ENCODE data around the gene PYGO1.
"Not testable (repeated sequence)": the region's sequence is repeated elsewhere in the genome, so short reads cannot be mapped to it uniquely, and the experiment has no call there.

Gene PYGO1

DNA sequence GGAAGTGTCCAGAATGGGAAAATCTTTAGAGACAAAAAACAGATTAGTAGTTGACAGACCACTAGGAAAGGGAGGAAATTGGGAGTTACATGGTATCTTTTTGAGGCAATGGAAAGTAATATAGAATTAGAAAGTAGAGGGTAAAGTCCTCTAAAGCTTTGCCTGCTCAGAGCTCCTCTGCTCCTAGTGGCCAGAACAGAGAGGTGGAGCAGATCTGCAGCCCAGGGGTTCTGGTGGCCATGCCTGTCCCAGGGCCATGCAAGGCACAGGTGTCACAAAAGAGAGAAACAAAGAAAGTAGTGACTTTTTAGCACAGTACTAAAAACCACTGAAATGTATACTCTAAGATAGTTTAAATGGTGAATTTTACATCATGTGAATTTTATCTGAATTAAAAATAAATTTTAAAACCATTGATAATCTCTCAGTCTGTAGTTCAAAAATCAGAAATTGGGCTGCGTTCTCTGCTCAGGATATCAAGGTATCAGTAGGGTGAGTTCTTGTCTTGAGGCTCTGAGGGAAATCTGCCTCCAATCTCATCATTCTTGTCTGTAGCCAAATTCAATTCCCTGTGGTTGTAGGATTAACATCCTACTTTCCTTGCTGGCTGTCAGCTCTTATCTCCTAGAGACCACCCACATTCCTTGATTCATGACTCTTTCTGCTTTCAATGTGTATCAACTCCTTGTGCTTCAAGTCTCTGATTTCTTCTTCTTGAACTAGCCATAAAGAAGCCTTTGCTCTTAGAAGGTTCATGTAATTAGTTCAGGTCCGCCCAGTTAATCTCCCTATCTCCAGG, 23.6 kb downstream of the PYGO1 start:
- no peak for DNase-seq (ENCODE audit: low read depth in 3 of 3, low spot score in 1 of 3)

DNA sequence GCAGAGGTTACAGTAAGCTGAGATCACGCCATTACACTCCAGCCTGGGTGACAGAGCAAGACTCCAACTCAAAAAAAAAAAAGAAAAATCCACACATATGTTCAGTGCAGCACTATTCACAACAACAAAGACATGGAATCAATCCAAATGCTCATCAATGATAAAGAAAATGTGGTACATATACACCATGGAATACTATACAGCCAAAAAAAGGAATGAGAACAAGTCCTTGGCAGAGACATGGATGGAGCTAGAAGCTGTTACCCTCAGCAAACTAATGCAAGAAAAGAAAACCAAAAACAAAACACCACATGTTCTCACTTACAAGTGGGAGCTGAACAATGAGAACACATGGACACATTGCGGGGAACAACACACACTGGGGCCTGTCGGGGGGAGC, 25.5 kb downstream of the PYGO1 start:
- DNase-seq (ENCODE audit: low read depth in 3 of 3, low spot score in 1 of 3): no peak

DNA sequence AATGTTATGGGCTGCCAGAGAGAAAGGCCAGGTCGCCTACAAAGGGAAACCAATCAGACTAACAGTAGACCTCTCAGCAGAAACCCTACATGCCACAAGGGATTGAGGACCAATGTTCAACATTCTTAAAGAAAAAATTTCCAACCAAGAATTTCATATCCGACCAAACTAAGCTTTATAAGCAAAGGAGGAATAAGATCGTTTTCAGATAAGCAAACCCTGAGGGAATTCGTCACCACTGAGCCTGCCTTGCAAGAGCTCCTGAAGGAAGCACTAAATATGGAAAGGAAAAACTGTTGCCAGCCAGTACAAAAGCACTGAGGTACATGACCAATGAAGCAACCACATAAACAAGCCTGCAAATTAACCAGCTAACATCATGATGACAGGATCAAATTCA, 33.1 kb downstream of the PYGO1 start:
- DNase-seq (ENCODE audit: low read depth in 3 of 3, low spot score in 1 of 3): no peak

DNA sequence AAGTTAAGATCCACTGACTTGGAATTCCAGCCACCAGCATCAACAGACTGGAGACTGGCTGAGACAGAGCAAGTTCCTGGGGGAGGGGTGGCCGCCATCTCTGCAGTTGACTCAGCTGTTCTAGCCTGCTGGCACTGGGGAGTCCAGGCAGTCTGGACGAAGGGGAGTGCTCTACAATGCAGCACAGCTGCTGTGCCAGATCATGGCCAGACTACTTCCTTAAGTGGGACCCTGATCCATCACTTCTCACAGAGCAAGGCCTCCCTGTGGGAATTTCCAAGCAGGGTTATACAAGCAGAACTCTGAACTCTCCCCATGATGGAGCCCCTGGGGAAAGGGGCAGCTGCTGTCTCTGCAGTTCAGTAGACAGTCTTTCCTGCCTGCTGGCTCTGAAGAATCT, 35.2 kb downstream of the PYGO1 start:
- DNase-seq (ENCODE audit: low read depth in 3 of 3, low spot score in 1 of 3): no peak

DNA sequence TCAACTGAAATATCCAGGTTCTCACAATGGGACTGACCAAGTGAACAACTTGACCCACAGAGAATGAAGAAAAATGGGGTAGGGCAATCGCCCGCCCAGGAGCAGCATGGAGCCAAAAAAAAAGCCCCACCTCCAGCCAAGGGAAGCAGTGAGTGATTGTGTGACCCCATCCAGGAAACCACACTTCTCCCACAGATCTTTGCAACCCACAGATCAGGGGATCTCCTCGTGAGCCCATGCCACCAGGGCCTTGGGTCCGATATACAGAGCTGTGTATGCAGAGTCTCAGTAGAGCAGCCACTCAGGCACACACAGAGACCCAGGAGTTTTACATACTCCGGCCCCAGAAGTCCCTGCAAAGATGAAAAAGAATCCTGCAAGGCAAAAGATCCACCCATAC, 35.7 kb downstream of the PYGO1 start:
- DNase-seq (ENCODE audit: low read depth in 3 of 3, low spot score in 1 of 3): no peak

DNA sequence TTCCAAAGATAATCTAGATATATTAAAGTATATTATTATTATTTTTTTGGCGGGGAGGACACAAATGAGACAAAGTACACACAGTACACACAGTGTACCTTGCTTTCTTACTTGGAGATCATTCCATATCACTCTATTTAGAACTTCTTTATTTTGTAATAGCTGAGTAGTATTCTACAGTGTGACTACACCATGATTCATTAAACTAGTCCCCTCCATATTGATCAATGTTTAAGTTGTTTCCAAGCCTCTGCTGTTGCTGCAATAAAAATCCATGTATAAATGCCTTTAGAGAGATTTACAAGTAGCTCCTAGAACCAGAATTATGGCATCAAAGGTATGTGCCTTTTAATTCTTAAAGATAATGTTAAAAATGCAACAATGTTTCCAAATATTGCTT, 38.8 kb downstream of the PYGO1 start:
- no peak for DNase-seq (ENCODE audit: low read depth in 3 of 3, low spot score in 1 of 3)

DNA sequence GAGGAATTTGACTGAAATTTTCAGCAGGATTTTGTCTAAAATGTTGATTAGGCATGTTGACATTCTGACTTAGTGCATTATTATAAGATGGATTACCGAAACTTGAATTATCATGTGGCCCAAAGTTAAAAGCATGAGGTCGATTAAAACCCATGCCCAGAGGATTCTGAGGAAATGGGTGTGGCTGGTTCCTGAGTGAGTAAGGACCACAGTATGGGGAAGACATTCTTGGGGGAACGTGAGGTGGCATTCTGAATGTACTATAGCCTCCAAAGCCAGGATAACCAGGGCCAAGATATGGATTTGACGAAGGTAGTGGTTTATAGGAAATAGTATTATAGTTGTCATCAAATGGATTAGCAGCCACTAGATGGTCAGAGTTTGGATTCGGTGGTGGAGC, 41.4 kb downstream of the PYGO1 start:
- no peak for DNase-seq (ENCODE audit: low read depth in 3 of 3, low spot score in 1 of 3)

DNA sequence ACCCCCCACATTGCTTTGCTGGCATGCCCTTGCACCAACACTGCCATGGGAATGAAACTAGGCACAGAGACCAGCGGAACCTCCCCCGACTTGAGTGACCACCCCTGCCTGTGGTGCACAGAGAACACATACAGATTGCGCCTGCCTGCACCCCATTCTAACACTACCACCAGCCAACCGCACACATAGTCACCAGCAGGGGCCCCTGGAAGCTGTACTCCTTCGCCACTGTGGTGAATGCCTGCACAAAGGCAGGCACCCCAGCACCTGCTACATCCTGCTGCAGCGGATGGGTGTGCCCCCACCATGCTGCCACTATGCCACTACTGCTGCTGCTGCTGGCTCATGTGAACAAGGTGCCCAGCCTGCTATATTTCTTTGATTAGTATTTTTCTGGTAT, 52.7 kb downstream of the PYGO1 start:
- no peak for DNase-seq (ENCODE audit: low read depth in 3 of 3, low spot score in 1 of 3)

DNA sequence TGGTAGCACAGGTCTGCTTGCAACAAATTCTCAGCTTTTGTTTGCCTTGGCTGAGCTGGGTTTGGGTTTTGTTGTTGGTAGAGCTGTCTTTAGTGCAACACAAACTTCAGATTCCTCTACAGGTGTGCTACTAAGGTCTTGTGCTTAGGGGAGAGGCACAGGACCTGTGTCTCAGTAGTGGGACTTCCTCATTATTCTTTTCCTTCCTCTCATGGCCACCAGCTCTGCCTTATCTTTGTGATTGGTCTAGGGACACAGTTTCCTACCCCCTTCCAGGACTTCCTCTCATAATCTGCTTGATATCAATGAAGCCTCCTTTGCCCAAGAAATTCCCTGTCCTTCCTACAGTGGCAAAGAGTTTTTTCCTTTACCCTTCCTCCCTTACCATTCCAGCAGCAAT, 55.2 kb downstream of the PYGO1 start:
- DNase-seq (ENCODE audit: low read depth in 3 of 3, low spot score in 1 of 3): no peak

DNA sequence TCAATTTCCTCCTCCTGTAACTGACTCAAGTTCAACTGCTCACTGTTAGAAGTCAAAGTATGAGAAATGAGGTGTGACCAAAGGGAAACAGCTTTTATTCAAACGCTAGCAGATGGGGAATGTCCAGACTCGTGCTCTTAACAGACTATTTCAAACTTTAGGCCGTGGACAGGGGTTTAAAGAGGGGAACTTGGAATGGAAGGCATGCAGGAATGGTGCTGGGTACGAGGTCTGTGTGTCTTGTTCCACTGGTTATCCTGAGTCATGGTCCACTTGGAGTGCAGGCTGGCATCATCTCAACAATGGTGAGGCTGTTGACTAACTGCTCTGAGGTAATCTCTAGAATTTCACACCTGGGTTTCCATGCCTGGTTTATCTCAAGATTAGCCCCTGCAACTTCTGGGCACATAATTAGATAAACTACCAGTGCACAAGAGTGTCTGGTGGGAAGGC, 57.3 kb downstream of the PYGO1 start:
- no peak for DNase-seq (ENCODE audit: low read depth in 3 of 3, low spot score in 1 of 3)

DNA sequence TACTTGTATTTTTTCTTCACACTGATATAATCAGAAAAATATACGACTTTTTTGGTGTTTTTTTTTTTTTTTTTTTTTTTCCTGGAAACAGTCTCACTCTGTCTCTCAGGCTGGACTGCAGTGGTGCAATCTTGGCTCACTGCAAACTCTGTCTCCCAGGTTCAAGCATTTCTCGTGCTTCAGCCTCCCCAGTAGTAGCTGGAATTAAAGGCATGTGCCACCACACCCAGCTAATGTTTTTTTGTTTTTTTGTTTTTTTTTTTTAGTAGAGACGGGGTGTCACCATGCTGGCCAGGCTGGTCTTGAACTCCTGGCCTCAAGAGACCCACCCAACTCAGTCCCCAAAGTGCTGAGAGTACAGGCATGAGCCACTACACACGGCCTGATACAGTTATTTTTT, 59.3 kb downstream of the PYGO1 start:
- no peak for DNase-seq (ENCODE audit: low read depth in 3 of 3, low spot score in 1 of 3)

DNA sequence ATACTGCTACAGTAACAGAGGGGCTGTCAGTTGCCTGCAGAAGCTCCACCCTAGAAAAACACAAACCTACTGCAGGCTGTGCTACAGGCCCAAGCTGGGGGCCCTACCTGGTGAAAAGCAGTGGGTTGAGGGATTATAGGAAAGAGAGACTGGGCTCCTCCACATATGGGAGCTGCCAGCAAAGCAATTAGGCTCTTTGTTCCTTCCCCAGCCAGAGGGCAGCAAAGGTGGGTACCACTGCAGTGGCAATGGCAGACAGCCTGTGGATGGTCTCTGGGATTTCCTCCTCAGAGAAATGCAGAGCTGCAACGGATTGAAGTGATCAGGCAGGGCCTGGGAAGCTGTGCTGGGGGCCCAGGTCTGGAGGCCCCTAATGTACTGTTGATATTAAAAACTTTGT, 61.0 kb downstream of the PYGO1 start:
- no peak for DNase-seq (ENCODE audit: low read depth in 3 of 3, low spot score in 1 of 3)

DNA sequence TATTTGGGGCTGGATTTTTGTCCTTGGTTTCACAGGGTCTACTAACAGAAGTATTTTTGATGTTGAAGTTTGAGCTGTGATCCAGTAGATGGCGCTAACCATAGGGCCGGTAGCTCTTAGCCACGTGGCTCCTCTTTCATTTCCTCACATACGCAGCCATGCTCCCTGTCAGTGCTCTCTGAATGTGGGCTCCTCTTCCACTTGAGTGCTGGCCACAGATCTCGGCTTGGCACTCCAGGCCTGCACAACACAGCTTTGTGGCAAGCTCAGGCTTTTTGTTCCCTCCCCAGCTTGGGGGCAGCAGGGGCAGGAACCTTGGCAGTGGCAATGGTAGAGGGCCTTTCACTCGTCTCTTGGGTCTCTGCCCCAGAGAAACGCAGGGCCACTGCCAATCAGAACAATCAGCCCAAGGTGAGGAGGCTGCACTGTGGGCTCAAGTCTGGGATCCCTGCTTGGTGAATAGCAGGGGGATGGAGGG, 61.5 kb downstream of the PYGO1 start:
- DNase-seq (ENCODE audit: low read depth in 3 of 3, low spot score in 1 of 3): no peak

DNA sequence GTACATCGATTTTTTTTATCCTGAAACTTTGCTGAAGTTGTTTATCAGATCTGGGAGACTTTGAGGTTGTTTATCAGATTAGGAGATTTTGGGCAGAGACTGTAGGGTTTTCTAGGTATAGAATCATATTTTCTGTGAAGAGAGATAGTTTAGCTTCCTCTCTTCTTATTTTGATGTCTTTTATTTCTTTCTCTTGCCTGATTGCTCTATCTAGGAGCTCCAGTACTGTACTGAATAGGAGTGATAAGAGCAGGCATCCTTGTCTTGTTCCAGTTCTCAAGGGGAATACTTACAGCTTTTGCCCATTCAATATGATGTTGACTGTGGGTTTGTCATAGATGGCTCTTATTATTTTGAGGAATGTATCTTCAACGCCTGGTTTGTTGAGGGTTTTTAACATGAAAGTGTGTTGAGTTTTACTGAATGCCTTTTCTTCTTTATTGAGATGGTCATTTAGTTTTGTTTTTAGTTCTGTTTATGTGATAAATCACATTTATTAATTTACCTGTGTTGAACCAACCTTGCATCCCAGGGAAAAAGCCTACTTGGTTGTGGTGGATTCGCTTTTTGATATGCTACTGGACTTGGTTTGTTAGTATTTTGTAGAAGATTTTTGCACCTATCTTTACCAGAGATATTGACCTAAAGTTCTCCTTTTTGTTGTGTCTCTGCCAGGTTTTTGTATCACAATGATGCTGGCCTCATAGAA, 65.2 kb downstream of the PYGO1 start:
- DNase-seq (ENCODE audit: low read depth in 3 of 3, low spot score in 1 of 3): no peak

DNA sequence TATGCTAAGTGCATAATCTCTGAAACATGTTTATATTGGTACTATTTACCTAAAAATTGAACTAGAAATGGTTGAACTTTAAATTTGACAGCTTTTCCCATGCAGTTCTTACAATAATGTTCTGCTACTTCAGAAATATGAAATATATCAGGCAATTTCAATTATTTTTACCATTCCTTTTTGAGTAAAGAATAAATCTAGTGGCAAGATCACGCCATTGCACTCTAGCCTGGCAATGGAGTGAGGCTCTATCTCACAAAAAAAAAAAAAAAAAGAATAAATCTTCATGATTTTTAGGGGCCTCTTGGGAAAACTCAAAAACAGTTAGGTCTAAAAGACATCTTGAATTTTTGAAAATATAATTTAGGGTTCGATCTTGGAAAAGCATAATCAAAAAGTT, 69.5 kb downstream of the PYGO1 start:
- DNase-seq (ENCODE audit: low read depth in 3 of 3, low spot score in 1 of 3): no peak

DNA sequence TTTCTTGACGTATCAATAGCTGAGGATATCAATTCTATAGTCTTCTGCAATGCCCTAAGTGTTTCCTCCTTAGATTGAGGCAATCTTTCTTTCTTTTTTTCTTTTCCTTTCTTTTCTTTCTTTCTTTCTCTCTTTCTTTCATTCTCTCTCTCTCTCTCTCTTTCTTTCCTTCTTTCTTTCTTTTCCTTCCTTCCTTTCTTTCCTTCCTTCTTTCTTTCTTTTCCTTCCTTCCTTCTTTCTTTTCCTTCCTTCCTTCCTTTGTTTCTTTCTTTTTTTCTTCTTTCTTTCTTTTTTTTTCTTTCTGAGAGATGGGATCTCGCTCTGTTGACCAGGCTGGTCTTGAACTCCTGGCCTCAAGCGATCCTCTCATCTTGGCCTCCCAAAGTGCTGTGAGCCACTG, 70.1 kb downstream of the PYGO1 start:
- no peak for DNase-seq (ENCODE audit: low read depth in 3 of 3, low spot score in 1 of 3)

DNA sequence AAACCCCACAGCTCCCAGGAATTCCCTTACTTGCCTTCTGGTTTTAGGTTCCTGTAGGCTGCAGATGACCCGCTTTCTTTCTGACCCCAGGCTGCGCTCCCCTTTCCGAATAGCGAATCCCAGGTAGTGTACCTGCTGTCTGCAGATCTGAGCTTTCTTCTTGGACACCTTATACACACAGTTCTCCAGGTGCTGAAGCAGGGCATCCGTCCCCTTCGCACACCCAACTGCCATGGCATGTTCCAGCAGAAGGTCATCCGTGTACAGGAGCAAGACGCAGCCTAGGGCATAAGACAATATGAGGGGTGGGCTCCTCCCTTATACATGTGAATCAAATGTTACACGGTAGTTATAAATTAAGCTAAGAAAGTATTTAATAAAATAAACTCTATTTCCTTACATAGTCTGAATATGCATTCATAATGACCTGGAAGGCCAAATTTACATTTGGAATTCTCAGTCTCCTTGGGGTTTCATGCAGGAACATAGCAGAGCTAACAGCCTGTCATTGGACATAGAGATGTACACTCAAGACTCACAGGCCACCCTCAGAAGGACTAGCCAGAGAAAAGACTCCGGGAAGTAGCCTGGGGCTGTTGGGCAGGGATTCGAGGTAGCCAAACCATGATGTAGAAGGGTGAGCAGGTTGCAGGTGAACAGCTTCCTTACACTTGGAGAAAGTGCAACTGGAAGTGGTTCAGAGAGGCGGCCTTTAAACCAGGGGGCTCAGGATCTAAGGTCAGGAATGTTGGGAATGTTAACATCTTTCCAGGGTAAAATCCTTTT, 72.0 kb downstream of the PYGO1 start:
- DNase-seq (ENCODE audit: low read depth in 3 of 3, low spot score in 1 of 3): no peak

DNA sequence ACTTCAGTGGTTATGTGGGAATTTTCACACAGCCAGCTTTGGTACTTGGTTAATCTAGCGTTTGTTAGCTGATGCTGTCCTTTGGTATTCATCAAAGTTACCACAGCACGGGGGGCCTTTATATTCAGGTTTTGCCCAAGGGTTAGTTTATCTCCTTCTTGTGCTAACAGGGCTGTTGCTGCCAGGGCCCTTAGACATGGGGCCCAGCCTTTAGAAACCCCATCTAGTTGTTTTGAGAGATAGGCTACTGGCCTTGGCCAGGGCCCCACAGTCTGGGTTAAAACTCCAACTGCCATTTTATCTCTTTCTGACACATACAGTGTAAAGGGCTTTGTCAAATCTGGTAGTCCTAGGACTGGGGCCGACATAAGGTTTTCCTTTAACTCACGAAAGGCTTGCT, 72.7 kb downstream of the PYGO1 start:
- DNase-seq (ENCODE audit: low read depth in 3 of 3, low spot score in 1 of 3): no peak

DNA sequence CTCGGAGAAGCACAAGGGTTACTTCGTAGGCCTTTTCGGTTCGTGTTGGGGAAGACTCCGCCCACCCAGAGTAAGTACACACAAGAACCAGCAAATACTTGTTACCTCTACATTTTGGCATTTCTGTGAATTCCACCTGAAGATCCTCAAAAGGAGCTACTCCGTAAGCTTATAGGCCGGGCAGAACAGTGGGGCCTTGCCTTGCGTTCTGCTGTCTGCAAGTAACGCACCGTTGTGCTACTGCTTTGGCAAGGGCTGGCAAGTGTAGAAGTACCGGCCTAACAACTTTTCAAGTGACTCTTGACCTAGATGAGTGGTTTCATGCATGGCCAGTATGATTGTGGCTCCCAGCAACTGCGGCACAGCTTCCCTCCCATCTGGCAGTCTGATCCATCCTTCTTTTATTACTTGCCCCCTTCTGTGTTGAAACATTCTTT, 73.7 kb downstream of the PYGO1 start:
- no peak for DNase-seq (ENCODE audit: low read depth in 3 of 3, low spot score in 1 of 3)

DNA sequence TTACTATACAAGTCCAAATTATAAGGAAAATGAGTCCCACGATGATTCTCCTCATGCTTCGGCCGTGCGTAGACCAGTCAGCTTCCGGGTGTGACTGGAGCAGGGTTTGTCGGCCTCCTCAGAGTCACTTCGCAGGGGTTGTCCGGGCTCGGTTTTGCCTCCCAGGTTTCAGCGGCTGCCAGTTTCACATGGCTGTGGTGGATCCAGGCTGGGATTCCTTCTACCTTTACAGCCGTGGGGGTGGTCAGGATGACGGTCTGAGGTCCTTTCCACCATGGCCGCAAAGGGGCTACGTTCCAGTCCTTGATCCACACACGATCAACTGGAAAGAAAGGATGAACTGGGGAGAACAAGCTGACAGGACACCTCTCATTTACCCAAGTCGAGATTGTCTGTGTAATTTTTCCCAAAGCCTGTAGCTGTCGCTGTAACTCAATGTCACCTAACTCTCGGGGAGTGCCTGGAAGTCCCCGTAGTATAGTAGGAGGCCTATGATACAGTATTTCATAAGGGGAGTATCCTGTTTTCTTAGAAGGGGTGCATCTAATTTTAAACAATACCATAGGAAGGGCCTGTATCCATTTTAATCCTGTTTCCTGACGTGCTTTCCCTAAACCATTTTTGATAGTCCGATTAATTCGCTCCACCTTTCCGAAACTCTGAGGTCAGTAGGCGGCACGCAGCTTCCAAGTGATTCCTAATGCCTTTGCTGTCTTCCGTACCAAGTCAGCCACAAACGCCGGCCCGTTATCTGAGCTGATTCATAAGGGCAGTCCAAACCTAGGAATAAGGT, 74.3 kb downstream of the PYGO1 start:
- not testable (repeated sequence) for DNase-seq (ENCODE audit: low read depth in 3 of 3, low spot score in 1 of 3)

DNA sequence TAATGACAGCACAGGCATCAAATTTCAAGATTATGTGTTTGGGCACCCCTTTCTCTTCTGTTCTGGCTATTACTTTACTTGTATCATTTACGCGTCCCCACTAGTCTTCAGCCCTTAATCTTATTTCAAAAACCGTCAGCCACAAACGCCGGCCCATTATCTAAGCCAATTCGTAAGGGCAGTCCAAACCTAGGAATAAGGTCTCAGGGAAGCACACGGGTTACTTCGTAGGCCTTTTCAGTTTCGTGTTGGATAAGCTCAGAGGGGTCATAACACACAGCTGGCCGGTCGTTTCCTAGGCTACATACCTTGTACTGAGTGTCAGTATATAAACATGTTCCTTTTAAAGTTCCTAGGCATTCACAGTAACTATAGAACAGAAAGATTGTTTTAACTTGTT, 75.0 kb downstream of the PYGO1 start:
- no peak for DNase-seq (ENCODE audit: low read depth in 3 of 3, low spot score in 1 of 3)
